Fibroblast of pulmonary artery (primary cell): ENCODE data around the gene PDE1A.

Source experiments
- DNase-seq: peaks from one replicate; pipeline ENCODE4 v3.0.0-alpha.2; 2010; ENCODE audit warnings: low read depth
- H3K4me3 ChIP-seq: replicated peaks from 2 replicates; pipeline ENCODE4 v1.5.1; 2011; ENCODE audit warnings: low read depth, mild to moderate bottlenecking, control low read depth, low read length, moderate library complexity
- CTCF ChIP-seq: IDR thresholded peaks from 2 replicates; pipeline ENCODE4 v1.5.1; 2011; ENCODE audit warnings: mild to moderate bottlenecking, control low read depth, low read length, inconsistent platforms; ENCODE audit errors: missing control alignments

The PDE1A gene

GRCh38 chr2:182375862-182376261 is 51.0 kb downstream of the PDE1A start:
- no peak for DNase-seq
- no peak for TF ChIP-seq CTCF
- no peak overlapping the region for H3K4me3 ChIP-seq

- H3K4me3 ChIP-seq, result no peak overlapping the region
- no peak for TF ChIP-seq CTCF
- peak; percentile 91 for DNase-seq
Observed at GRCh38 chr2:182372661-182373060, 54.2 kb downstream of the PDE1A start.

GRCh38 chr2:182368996-182369395 is 57.8 kb downstream of the PDE1A start:
- no peak for DNase-seq
- H3K4me3 ChIP-seq, result no peak overlapping the region
- no peak for TF ChIP-seq CTCF

GRCh38 chr2:182368446-182368845 is 58.4 kb downstream of the PDE1A start:
- DNase-seq, result peak; percentile 66
- no peak for TF ChIP-seq CTCF
- H3K4me3 ChIP-seq, result no peak overlapping the region

- no peak for TF ChIP-seq CTCF
- no peak for DNase-seq
- no peak overlapping the region for H3K4me3 ChIP-seq
Observed at GRCh38 chr2:182367401-182367800, 59.4 kb downstream of the PDE1A start.

- no peak overlapping the region for H3K4me3 ChIP-seq
- TF ChIP-seq CTCF, result no peak
- DNase-seq, result peak; percentile 90
Observed at GRCh38 chr2:182366628-182367027, 60.2 kb downstream of the PDE1A start.

GRCh38 chr2:182365855-182366254 is 61.0 kb downstream of the PDE1A start:
- no peak for DNase-seq
- TF ChIP-seq CTCF, result no peak
- no peak overlapping the region for H3K4me3 ChIP-seq
